BE2C (cell line): ENCODE results near the gene C2CD2.

ENCODE experiments used
- DNase-seq: peaks from one replicate; pipeline ENCODE4 v3.0.0-alpha.2; 2020
- H3K27me3 ChIP-seq: fragments of 250-450 bp; sonication (Bioruptor Pico); 2 replicates; pipeline ENCODE4 v1.5.1; 2020; ENCODE audit warnings: mild to moderate bottlenecking
- H3K36me3 ChIP-seq: fragments of 250-450 bp; sonication (Bioruptor Pico); 2 replicates; pipeline ENCODE4 v1.5.1; 2020; ENCODE audit warnings: mild to moderate bottlenecking
- H3K4me1 ChIP-seq: fragments of 250-450 bp; sonication (Bioruptor Pico); 2 replicates; pipeline ENCODE4 v1.5.1; 2020
- H3K4me3 ChIP-seq: 2 replicates; pipeline ENCODE4 v1.5.1; 2011; ENCODE audit warnings: low read depth, low read length
- H3K9me3 ChIP-seq: fragments of 250-450 bp; sonication (Bioruptor Pico); 2 replicates; pipeline ENCODE4 v1.5.1; 2020
- CTCF ChIP-seq: IDR thresholded peaks from 2 replicates; pipeline ENCODE4 v1.5.1; 2012; ENCODE audit warnings: mild to moderate bottlenecking, low read depth, low read length

The C2CD2 gene

GRCh38 chr21:41869771-41870170 lies 84.0 kb downstream of the C2CD2 start:
- Histone ChIP-seq H3K4me1 (no peaks in the 10 kb centered on the region), H3K4me3 (no peak overlapping the region), H3K36me3 (no peaks in the 10 kb centered on the region), H3K27me3 (no peaks in the 10 kb centered on the region), H3K9me3 (no peaks in the 10 kb centered on the region)
- TF ChIP-seq CTCF, result no peak
- DNase-seq, result no peak

GRCh38 chr21:41868062-41868710 lies 85.6 kb downstream of the C2CD2 start:
- Histone ChIP-seq H3K9me3 (no peaks in the 10 kb centered on the region), H3K4me3 (no peak overlapping the region), H3K36me3 (no peaks in the 10 kb centered on the region), H3K4me1 (no peaks in the 10 kb centered on the region), H3K27me3 (no peaks in the 10 kb centered on the region)
- no peak for DNase-seq
- no peak for TF ChIP-seq CTCF

GRCh38 chr21:41867313-41867712 lies 86.5 kb downstream of the C2CD2 start:
- Histone ChIP-seq H3K4me1 (no peaks in the 10 kb centered on the region), H3K27me3 (no peaks in the 10 kb centered on the region), H3K4me3 (no peak overlapping the region), H3K9me3 (no peaks in the 10 kb centered on the region), H3K36me3 (no peaks in the 10 kb centered on the region)
- no peak for DNase-seq
- no peak for TF ChIP-seq CTCF

- H3K4me3 ChIP-seq, result no peak overlapping the region
- no peaks in the 10 kb centered on the region for H3K36me3 ChIP-seq
- H3K27me3 ChIP-seq, result no peaks in the 10 kb centered on the region
- H3K9me3 ChIP-seq, result no peaks in the 10 kb centered on the region
- no peaks in the 10 kb centered on the region for H3K4me1 ChIP-seq
- no peak for DNase-seq
- no peak for TF ChIP-seq CTCF
These were observed 87.5 kb downstream of the C2CD2 start for GRCh38 chr21:41866274-41866809.

- no peak for TF ChIP-seq CTCF
- Histone ChIP-seq H3K4me1 (no peaks in the 10 kb centered on the region), H3K9me3 (no peaks in the 10 kb centered on the region), H3K4me3 (no peak overlapping the region), H3K36me3 (no peaks in the 10 kb centered on the region), H3K27me3 (no peaks in the 10 kb centered on the region)
- DNase-seq, result no peak
These were observed 88.6 kb downstream of the C2CD2 start for GRCh38 chr21:41865002-41865777.
